RPMI7951 (cell line): ENCODE results near the gene BANP. TPM values are rescaled to one million over a fixed set of nuclear protein-coding genes. Genes with fewer than 3 reads are reported as not detected.
"Not testable (repeated sequence)": the region's sequence is repeated elsewhere in the genome, so short reads cannot be mapped to it uniquely, and the experiment has no call there.

ENCODE experiments used
- DNase-seq: peaks from one replicate; pipeline ENCODE4 v3.0.0-alpha.2; 2012; ENCODE audit warnings: low read depth
- total RNA-seq: library from RNA; depleted of rRNA; stranded (reverse); fragments of >200 nt; shearing (Covaris generic); gene quantifications from 2 replicates; pipeline ENCODE4 v1.2.3, GENCODE V29; 2014; rRNA removed

The BANP gene
- total RNA-seq, 1 experiment from 2014 or later: 15.3 TPM

- not testable (repeated sequence) for DNase-seq
Measured at GRCh38 chr16:88121391-88121790, 170.2 kb downstream of the BANP start.

- no peak for DNase-seq
Measured at GRCh38 chr16:88121886-88122580, 170.8 kb downstream of the BANP start.

Other genes starting within 250 kb of the BANP start
- 15.4 and 16.0 TPM in 2 replicates for gene KLHDC4, start 185.4 kb upstream of the BANP start, total RNA-seq
- 27.3 and 31.8 TPM in 2 replicates for gene SLC7A5, start 81.9 kb upstream of the BANP start, total RNA-seq
- gene CA5A, start 14.9 kb upstream of the BANP start, total RNA-seq: not detected in 2 replicates